ENCODE data around the gene NCKAP5.

Gene NCKAP5

DNA sequence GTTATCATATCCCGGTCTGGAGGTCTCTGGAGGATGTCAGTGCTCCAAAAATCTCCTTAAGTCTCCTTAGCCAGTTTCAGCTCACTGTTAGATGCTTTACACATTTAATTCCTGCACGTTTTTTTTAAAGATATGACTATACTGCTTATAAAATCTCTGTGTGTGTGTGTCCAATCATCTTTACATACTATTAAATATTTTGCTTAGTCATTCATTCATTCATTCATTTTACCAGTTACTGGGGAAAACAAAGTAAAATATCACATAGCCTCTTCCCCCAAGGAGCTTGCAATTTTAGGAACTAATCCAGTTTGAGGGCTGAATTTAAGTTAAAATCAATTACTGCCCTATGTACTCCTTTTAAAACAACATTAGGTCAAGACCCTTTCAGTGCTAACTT, 605.1 kb downstream of the NCKAP5 start:
- Histone ChIP-seq H3K27ac (ENCODE audit: poor library complexity, severe bottlenecking) (no peak overlapping the region), H3K4me1 (ENCODE audit: insufficient read depth, poor library complexity, severe bottlenecking) (no peaks in the 10 kb centered on the region), H3K27me3 (ENCODE audit: insufficient read depth, poor library complexity, severe bottlenecking) (no peaks in the 10 kb centered on the region), H3K4me3 (ENCODE audit: severe bottlenecking) (no peak overlapping the region), H3K36me3 (ENCODE audit: low read depth) (no peaks in the 10 kb centered on the region), H3K9me3 (ENCODE audit: severe bottlenecking) (no peaks in the 10 kb centered on the region)
- TF ChIP-seq, protein P1, sequence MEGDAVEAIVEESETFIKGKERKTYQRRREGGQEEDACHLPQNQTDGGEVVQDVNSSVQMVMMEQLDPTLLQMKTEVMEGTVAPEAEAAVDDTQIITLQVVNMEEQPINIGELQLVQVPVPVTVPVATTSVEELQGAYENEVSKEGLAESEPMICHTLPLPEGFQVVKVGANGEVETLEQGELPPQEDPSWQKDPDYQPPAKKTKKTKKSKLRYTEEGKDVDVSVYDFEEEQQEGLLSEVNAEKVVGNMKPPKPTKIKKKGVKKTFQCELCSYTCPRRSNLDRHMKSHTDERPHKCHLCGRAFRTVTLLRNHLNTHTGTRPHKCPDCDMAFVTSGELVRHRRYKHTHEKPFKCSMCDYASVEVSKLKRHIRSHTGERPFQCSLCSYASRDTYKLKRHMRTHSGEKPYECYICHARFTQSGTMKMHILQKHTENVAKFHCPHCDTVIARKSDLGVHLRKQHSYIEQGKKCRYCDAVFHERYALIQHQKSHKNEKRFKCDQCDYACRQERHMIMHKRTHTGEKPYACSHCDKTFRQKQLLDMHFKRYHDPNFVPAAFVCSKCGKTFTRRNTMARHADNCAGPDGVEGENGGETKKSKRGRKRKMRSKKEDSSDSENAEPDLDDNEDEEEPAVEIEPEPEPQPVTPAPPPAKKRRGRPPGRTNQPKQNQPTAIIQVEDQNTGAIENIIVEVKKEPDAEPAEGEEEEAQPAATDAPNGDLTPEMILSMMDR (IDR thresholded peaks at IDR 0.05; ENCODE audit: poor library complexity, severe bottlenecking): no peak
- DNase-seq (ENCODE audit: low spot score): no peak
- no peak for ATAC-seq (ENCODE audit: low read depth)

DNA sequence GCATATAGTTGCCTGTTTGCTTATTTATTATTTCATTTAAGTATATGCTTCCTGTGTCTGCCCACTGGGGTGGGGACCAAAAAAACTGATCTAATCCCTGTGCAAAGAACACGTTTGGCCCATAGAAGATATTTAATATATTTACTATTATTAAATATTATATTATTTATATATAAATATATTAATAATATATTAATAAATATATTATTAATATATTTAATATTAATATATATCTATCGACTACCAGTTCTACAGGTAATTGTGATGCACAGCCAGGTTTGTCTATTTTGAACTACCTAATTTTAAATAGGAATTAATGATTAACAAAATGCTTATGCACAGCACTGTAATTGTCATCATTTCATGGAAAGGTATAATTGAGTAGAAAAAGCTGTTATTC, 609.4 kb downstream of the NCKAP5 start:
- no peak overlapping the region for H3K27ac ChIP-seq (ENCODE audit: poor library complexity, severe bottlenecking)
- TF ChIP-seq, protein P1 (IDR thresholded peaks at IDR 0.05; ENCODE audit: poor library complexity, severe bottlenecking): no peak
- ATAC-seq (ENCODE audit: low read depth): no peak

DNA sequence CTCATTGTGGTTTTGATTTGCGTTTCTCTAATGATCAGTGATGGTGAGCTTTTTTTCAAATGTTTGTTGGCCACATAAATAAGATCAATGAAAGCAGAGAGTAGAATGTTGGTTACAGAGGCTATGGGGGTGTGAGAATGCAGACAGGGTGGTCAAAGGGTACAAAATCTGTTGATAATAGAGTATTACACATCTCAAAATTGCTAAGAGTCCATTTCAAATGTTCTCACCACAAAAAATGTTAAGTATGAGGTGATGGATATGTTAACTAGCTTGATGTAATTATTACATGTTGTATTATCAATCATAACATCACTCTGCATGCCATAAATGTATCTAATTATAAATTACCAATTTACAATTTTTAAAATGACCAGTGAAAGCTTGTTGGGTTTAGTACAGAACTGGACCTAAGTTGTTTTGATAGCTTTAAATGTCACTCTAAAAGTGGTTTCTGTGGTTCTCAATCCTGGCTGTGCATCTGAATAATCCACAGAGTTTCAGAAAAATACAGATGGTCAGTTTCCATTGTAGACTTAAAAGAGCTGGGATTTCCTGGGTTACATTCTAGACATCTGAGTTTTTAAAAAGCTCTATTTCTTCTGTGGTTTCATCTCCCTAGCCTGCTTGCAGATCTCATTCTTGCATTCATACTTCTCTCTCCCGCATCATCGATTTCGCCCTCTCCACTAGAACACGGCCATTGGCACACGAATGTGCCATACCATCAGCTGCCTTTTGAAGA, 612.2 kb downstream of the NCKAP5 start:
- H3K36me3 ChIP-seq (ENCODE audit: low read depth): no peaks in the 10 kb centered on the region
- TF ChIP-seq, protein P1 (IDR thresholded peaks at IDR 0.05; ENCODE audit: poor library complexity, severe bottlenecking): no peak
- H3K27ac ChIP-seq (ENCODE audit: poor library complexity, severe bottlenecking): no peak overlapping the region
- ATAC-seq (ENCODE audit: low read depth): no peak
- no peaks in the 10 kb centered on the region for H3K27me3 ChIP-seq (ENCODE audit: insufficient read depth, poor library complexity, severe bottlenecking)
- no peaks in the 10 kb centered on the region for H3K9me3 ChIP-seq (ENCODE audit: severe bottlenecking)
- no peaks in the 10 kb centered on the region for H3K4me1 ChIP-seq (ENCODE audit: insufficient read depth, poor library complexity, severe bottlenecking)
- H3K4me3 ChIP-seq (ENCODE audit: severe bottlenecking): no peak overlapping the region
- no peak for DNase-seq (ENCODE audit: low spot score)

More for the DNA sequence above, 609.4 kb downstream of the NCKAP5 start:
- Histone ChIP-seq H3K27me3 (ENCODE audit: insufficient read depth, poor library complexity, severe bottlenecking) (no peaks in the 10 kb centered on the region), H3K9me3 (ENCODE audit: severe bottlenecking) (no peaks in the 10 kb centered on the region), H3K36me3 (ENCODE audit: low read depth) (no peaks in the 10 kb centered on the region), H3K4me3 (ENCODE audit: severe bottlenecking) (no peak overlapping the region), H3K4me1 (ENCODE audit: insufficient read depth, poor library complexity, severe bottlenecking) (no peaks in the 10 kb centered on the region)
- no peak for DNase-seq (ENCODE audit: low spot score)

DNA sequence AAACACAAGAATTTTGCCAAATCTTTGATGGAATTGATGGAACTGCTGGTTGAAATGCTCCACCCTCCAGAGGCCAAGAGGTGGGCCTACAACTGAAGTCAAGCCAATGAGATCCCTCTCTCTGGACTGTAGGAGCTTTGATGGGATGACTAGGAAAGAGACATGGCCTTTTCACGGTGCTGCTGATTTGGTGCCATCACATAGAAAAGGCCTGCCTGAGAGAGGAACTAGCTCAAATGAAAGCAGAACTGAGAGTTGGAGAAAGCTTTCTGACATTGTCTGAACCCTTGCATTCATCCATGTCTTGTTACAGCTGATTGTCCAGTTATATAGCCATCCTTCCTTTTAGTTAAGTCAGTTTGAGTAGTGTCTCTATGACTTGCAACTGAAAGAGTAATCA, 614.5 kb downstream of the NCKAP5 start:
- DNase-seq (ENCODE audit: low spot score) (no peak), ATAC-seq (ENCODE audit: low read depth) (no peak)
- H3K36me3 ChIP-seq (ENCODE audit: low read depth): no peaks in the 10 kb centered on the region
- TF ChIP-seq, protein P1 (IDR thresholded peaks at IDR 0.05; ENCODE audit: poor library complexity, severe bottlenecking): no peak
- H3K27me3 ChIP-seq (ENCODE audit: insufficient read depth, poor library complexity, severe bottlenecking): no peaks in the 10 kb centered on the region
- no peaks in the 10 kb centered on the region for H3K9me3 ChIP-seq (ENCODE audit: severe bottlenecking)
- no peak overlapping the region for H3K4me3 ChIP-seq (ENCODE audit: severe bottlenecking)
- H3K4me1 ChIP-seq (ENCODE audit: insufficient read depth, poor library complexity, severe bottlenecking): no peaks in the 10 kb centered on the region
- H3K27ac ChIP-seq (ENCODE audit: poor library complexity, severe bottlenecking): no peak overlapping the region

DNA sequence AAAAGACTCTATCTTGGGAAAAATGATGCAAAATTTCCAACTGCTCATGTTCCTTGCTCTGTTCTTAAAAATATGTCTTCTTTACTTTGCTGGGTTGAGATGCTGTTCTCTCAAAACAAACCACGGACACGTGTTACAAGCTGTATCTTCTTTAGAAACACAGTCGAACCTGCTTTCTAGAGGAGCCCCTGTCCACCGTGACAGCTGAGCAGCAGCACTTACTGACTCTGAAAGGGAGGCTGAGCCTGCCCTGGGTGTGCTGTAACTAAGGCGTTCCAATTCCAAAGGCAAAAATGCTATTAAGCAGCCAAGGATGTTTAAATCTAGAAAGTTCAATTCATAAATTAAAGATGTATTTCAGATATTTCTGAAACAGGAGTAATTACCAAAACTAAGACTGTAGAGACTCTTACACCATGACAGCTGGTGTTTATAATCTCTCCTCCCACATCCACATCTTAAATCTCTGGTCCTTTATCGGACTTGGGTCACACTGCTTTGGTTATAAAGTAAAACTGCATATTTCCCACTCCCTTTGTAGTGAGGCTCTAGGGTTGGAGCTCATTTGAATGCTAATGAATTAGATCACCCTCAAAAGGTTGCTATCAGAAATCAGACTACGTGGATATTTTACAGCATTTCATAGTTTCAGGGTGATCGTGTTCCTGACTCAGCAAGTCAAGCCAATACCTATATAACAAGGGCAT, 617.1 kb downstream of the NCKAP5 start:
- H3K9me3 ChIP-seq (ENCODE audit: severe bottlenecking): no peaks in the 10 kb centered on the region
- no peaks in the 10 kb centered on the region for H3K4me1 ChIP-seq (ENCODE audit: insufficient read depth, poor library complexity, severe bottlenecking)
- ATAC-seq (ENCODE audit: low read depth) (no peak), DNase-seq (ENCODE audit: low spot score) (no peak)
- H3K27me3 ChIP-seq (ENCODE audit: insufficient read depth, poor library complexity, severe bottlenecking): no peaks in the 10 kb centered on the region
- no peaks in the 10 kb centered on the region for H3K36me3 ChIP-seq (ENCODE audit: low read depth)
- TF ChIP-seq, protein P1 (IDR thresholded peaks at IDR 0.05; ENCODE audit: poor library complexity, severe bottlenecking): no peak
- no peak overlapping the region for H3K4me3 ChIP-seq (ENCODE audit: severe bottlenecking)
- no peak overlapping the region for H3K27ac ChIP-seq (ENCODE audit: poor library complexity, severe bottlenecking)

Measured in RWPE2 (cell line).